ENCODE data around the gene NRF1.

DNA sequence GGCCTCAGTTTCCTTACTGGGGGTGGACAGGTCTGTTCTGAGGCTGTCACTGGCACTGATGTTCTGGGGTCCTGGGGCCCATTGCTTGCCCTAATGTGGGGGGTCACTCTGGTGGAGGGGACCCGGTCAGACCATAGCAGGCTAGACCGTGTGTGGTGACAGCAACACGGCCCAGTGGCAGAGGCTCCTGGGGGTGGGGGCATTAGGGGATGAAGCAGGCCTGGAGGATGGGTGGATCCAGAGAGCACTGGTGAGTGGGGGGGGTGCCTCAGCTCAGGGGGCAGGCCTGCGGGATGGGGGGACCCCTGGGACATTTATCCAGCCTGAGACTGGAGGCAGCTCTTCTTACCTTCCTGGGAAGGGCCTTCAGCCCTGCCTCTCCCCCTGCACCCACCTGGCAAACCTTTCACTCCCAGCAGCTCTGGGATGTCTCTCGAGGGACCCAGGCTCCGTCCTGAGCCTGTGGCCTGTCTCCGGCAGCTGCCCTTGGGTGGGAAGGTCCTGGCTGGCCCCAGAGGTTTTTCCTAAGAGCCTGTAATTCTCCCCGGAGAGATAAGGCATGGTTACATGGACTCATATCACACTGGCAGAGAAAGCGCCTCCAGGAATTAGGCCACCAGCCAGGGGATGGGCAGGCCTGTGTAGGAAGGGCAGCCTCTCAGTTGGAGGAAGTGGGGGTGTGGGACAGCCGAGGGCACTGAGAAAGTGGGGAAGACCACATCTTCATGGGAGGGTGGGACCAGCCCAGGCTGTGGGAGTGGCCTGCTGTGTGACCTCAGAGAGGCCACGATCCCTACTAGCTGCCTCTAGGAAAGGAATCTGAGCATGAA, 193.6 kb downstream of the NRF1 start:
- TF ChIP-seq TAF15 (IDR thresholded peaks at IDR 0.05; ENCODE audit: low read depth, low read length, poor library complexity, severe bottlenecking) (no peak), SOX13 (IDR thresholded peaks at IDR 0.05) (no peak), SOX13 (CRISPR knock-in tag; conservative IDR thresholded peaks at IDR 0.05 in 1 of 2, IDR thresholded peaks at IDR 0.05 in 1 of 2) (no peak), JUN (CRISPR knock-in tag; IDR thresholded peaks at IDR 0.05) (no peak), ZBTB1 (CRISPR knock-in tag; IDR thresholded peaks at IDR 0.05; ENCODE audit: borderline replicate concordance) (no peak), EP300 (IDR thresholded peaks at IDR 0.05; ENCODE audit: low read depth in 2 of 2, low read length in 2 of 2) (no peak), EP300 (CRISPR knock-in tag; IDR thresholded peaks at IDR 0.05; ENCODE audit: borderline replicate concordance) (no peak), CBFB (CRISPR knock-in tag; IDR thresholded peaks at IDR 0.05) (no peak), ERF (CRISPR knock-in tag; IDR thresholded peaks at IDR 0.05) (no peak), KLF13 (CRISPR knock-in tag; IDR thresholded peaks at IDR 0.05) (no peak), ZNF777 (CRISPR knock-in tag; IDR thresholded peaks at IDR 0.05) (no peak)
- TF ChIP-seq, protein P1, sequence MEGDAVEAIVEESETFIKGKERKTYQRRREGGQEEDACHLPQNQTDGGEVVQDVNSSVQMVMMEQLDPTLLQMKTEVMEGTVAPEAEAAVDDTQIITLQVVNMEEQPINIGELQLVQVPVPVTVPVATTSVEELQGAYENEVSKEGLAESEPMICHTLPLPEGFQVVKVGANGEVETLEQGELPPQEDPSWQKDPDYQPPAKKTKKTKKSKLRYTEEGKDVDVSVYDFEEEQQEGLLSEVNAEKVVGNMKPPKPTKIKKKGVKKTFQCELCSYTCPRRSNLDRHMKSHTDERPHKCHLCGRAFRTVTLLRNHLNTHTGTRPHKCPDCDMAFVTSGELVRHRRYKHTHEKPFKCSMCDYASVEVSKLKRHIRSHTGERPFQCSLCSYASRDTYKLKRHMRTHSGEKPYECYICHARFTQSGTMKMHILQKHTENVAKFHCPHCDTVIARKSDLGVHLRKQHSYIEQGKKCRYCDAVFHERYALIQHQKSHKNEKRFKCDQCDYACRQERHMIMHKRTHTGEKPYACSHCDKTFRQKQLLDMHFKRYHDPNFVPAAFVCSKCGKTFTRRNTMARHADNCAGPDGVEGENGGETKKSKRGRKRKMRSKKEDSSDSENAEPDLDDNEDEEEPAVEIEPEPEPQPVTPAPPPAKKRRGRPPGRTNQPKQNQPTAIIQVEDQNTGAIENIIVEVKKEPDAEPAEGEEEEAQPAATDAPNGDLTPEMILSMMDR (CRISPR knock-in tag; IDR thresholded peaks at IDR 0.05): no peak
- TF ChIP-seq, protein P2, sequence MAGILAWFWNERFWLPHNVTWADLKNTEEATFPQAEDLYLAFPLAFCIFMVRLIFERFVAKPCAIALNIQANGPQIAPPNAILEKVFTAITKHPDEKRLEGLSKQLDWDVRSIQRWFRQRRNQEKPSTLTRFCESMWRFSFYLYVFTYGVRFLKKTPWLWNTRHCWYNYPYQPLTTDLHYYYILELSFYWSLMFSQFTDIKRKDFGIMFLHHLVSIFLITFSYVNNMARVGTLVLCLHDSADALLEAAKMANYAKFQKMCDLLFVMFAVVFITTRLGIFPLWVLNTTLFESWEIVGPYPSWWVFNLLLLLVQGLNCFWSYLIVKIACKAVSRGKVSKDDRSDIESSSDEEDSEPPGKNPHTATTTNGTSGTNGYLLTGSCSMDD (CRISPR knock-in tag; IDR thresholded peaks at IDR 0.05): no peak
